ENCODE measurements around the gene YBX3.

YBX3 gene

GRCh38 chr12:10668526-10668925 lies 54.6 kb downstream of the YBX3 start:
- DNase-seq: no peak

GRCh38 chr12:10667581-10667980 lies 55.5 kb downstream of the YBX3 start:
- DNase-seq: no peak

GRCh38 chr12:10664499-10664898 lies 58.6 kb downstream of the YBX3 start:
- DNase-seq: no peak

GRCh38 chr12:10663869-10664268 lies 59.3 kb downstream of the YBX3 start:
- DNase-seq: no peak

GRCh38 chr12:10661338-10661737 lies 61.8 kb downstream of the YBX3 start:
- DNase-seq: no peak

GRCh38 chr12:10654003-10654402 lies 69.1 kb downstream of the YBX3 start:
- DNase-seq: no peak

- DNase-seq: no peak
Observed at GRCh38 chr12:10652192-10652591, 70.9 kb downstream of the YBX3 start.

All from SHP77 (cell line).